Measurements from ENCODE around the gene DDB1. TPM values are rescaled to one million over a fixed set of nuclear protein-coding genes. Genes with fewer than 3 reads are reported as not detected.
A peak's percentile ranks its signal among the peaks of the same experiment; 100 is the strongest.

Gene DDB1
- total RNA-seq, 1 experiment from 2014 or later = 302 TPM

DNA sequence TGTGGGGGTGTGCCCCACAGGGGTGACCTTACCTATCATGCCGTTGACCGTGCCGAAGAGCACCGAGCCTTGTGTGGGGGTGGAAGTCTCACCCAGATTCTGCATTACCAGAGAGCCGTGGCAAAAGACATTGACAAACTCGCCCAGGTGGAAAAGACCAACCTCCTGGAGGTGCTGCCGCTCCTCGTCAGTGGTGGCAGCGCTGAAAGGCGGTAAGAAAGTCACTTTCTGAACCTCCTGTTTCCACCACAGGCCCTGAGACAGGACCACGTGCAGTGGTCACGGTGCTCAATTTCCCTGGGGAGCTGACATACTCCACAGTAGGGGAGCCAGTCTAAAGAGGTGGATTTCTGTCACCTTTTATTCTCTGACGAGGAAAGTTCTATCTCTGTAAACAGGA is 30.4 kb downstream of the DDB1 start:
- Histone ChIP-seq H3K4me1 (replicated peaks; ENCODE audit: insufficient read depth) (no peaks in the 10 kb centered on the region), H3K79me2 (ENCODE audit: low read depth) (no peaks in the 10 kb centered on the region), H3F3A (ENCODE audit: insufficient read depth, low read depth) (peaks cover 10% of the 10 kb centered on the region; the same call in 1 of the 2 replicates), H3K27me3 (ENCODE audit: insufficient read depth, low read depth) (no peaks in the 10 kb centered on the region), H4K20me1 (ENCODE audit: insufficient read depth) (no peaks in the 10 kb centered on the region; the same call in 1 of the 2 replicates), H3K9me3 (ENCODE audit: insufficient read depth, low read depth) (no peaks in the 10 kb centered on the region), H2AFZ (no peak overlapping the region), H3K9me2 (ENCODE audit: insufficient read depth) (no peaks in the 10 kb centered on the region), H3K27ac (no peak overlapping the region), H3K4me3 (no peak overlapping the region), H3K4me2 (no peak overlapping the region), H3K36me3 (ENCODE audit: low read depth) (peaks cover 27% of the 10 kb centered on the region)
- intact Hi-C loops (cut with micrococcal nuclease; ENCODE audit: unreplicated experiment) = no loop called here
- no TSS peak for BruUV-seq (replicated peaks)
- TF ChIP-seq, protein P1, sequence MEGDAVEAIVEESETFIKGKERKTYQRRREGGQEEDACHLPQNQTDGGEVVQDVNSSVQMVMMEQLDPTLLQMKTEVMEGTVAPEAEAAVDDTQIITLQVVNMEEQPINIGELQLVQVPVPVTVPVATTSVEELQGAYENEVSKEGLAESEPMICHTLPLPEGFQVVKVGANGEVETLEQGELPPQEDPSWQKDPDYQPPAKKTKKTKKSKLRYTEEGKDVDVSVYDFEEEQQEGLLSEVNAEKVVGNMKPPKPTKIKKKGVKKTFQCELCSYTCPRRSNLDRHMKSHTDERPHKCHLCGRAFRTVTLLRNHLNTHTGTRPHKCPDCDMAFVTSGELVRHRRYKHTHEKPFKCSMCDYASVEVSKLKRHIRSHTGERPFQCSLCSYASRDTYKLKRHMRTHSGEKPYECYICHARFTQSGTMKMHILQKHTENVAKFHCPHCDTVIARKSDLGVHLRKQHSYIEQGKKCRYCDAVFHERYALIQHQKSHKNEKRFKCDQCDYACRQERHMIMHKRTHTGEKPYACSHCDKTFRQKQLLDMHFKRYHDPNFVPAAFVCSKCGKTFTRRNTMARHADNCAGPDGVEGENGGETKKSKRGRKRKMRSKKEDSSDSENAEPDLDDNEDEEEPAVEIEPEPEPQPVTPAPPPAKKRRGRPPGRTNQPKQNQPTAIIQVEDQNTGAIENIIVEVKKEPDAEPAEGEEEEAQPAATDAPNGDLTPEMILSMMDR (conservative IDR thresholded peaks at IDR 0.05) = no peak
- TF ChIP-seq EZH2 (IDR thresholded peaks at IDR 0.05; ENCODE audit: low read depth) = no peak
- DNase-seq = no peak
- ChIA-PET CTCF (no interaction called here), POLR2A (ENCODE audit: unreplicated experiment) (no interaction called here)

DNA sequence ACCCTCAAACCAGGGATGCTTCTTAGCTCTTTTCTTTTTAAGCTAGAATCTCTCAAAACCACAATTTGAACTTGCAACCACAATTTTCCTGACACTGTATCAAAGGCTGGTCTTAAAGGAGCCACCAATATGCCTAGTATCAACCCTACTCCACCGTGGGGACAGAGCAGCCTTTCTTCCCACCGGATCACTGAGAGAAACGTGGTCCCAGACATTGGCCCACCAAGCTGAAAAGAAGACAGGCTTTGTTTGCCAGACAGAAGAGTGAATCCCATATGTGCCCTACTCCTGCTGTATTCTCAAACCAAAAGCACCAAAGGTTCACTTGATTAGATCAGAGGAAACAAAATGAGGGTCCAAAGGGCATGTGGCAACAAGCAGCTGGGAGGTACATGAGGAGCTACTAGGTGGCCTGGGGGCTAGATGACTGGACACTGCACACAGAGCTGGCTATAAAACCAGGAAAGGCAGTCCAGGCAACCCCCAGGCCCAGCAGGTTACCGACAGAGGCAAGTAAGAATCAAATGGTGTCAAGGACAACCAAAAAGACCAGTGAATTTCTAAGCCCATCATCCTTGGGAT is 34.2 kb downstream of the DDB1 start:
- no peak overlapping the region for H3K4me3 ChIP-seq
- H3K79me2 ChIP-seq (ENCODE audit: low read depth) = no peaks in the 10 kb centered on the region
- no peak overlapping the region for H2AFZ ChIP-seq
- no peaks in the 10 kb centered on the region for H3K9me3 ChIP-seq (ENCODE audit: insufficient read depth, low read depth)
- H4K20me1 ChIP-seq (ENCODE audit: insufficient read depth) = no peaks in the 10 kb centered on the region
- no TSS peak for BruUV-seq (replicated peaks)
- H3K27ac ChIP-seq = no peak overlapping the region
- H3F3A ChIP-seq (ENCODE audit: insufficient read depth, low read depth) = peaks cover 19% of the 10 kb centered on the region; the same call in 1 of the 2 replicates
- H3K4me2 ChIP-seq = no peak overlapping the region
- no peak for TF ChIP-seq EZH2 (IDR thresholded peaks at IDR 0.05; ENCODE audit: low read depth)
- TF ChIP-seq, protein P1 (conservative IDR thresholded peaks at IDR 0.05) = no peak
- peaks cover 15% of the 10 kb centered on the region for H3K36me3 ChIP-seq (ENCODE audit: low read depth)
- H3K9me2 ChIP-seq (ENCODE audit: insufficient read depth) = no peaks in the 10 kb centered on the region
- ChIA-PET CTCF (interaction anchor here (0.8 kb wide), 1 partner anchor 33 kb away, joined by 4 read pairs; no protein-coding TSS in a partner anchor), POLR2A (ENCODE audit: unreplicated experiment) (interaction anchor here (0.6 kb wide), 2 partner anchors 159 to 359 kb away, joined by 6 to 11 read pairs; no protein-coding TSS in a partner anchor)
- H3K27me3 ChIP-seq (ENCODE audit: insufficient read depth, low read depth) = peaks cover 9% of the 10 kb centered on the region; the same call in 1 of the 2 replicates
- no peak for DNase-seq
- intact Hi-C loops (cut with micrococcal nuclease; ENCODE audit: unreplicated experiment) = no loop called here
- no peaks in the 10 kb centered on the region for H3K4me1 ChIP-seq (replicated peaks; ENCODE audit: insufficient read depth)

DNA sequence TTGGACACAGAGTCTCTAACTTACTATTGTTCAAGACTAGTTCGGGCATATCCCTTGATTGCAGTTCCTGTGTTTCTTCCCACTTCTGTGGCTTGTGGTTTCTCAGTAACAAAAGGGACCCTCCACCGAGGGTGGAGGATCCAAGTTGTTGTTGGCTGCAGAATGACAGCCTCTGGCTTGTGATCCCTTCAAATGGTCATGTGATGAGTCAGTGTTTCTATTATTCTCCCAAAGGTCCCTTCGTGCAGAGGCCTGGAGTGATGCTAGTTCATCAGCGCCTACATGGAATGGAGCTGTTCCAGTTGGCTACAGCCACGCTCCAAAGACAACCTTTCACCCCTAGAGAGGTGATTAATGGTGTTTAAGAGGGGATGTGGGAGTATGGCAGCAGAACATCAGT is 35.2 kb downstream of the DDB1 start:
- peak in 1 of 2 experiments; percentile 55 for DNase-seq
- CTCF ChIA-PET = interaction anchor here (0.6 to 1.5 kb wide), 4 partner anchors 30 to 397 kb away, joined by 3 to 4 read pairs (median 4); no protein-coding TSS in a partner anchor

More for the DNA sequence above, 35.2 kb downstream of the DDB1 start:
- peaks cover 14% of the 10 kb centered on the region; the same call in 1 of the 2 replicates for H3K27me3 ChIP-seq (ENCODE audit: insufficient read depth, low read depth)
- H3K79me2 ChIP-seq (ENCODE audit: low read depth) = no peaks in the 10 kb centered on the region
- POLR2A ChIA-PET (ENCODE audit: unreplicated experiment) = interaction anchor here (0.6 kb wide), 1 partner anchor 88 kb away, joined by 3 read pairs; no protein-coding TSS in a partner anchor
- peaks cover 19% of the 10 kb centered on the region; the same call in 1 of the 2 replicates for H3F3A ChIP-seq (ENCODE audit: insufficient read depth, low read depth)
- H3K9me3 ChIP-seq (ENCODE audit: insufficient read depth, low read depth) = no peaks in the 10 kb centered on the region
- no peak for TF ChIP-seq EZH2 (IDR thresholded peaks at IDR 0.05; ENCODE audit: low read depth)
- TF ChIP-seq, protein P1 (conservative IDR thresholded peaks at IDR 0.05) = no peak
- intact Hi-C loops (cut with micrococcal nuclease; ENCODE audit: unreplicated experiment) = no loop called here
- H3K9me2 ChIP-seq (ENCODE audit: insufficient read depth) = no peaks in the 10 kb centered on the region
- H3K4me2 ChIP-seq = no peak overlapping the region
- no peaks in the 10 kb centered on the region for H3K4me1 ChIP-seq (replicated peaks; ENCODE audit: insufficient read depth)
- H2AFZ ChIP-seq = no peak overlapping the region
- no peak overlapping the region for H3K27ac ChIP-seq
- H3K36me3 ChIP-seq (ENCODE audit: low read depth) = peaks cover 8% of the 10 kb centered on the region
- no peak overlapping the region for H3K4me3 ChIP-seq
- BruUV-seq (replicated peaks) = no TSS peak
- H4K20me1 ChIP-seq (ENCODE audit: insufficient read depth) = no peaks in the 10 kb centered on the region

Data from PC-9 (cell line).